Epithelial cell of esophagus (primary cell): ENCODE data around the gene CDH18.

Experiments
- DNase-seq: peaks from one replicate; pipeline ENCODE4 v3.0.0; 2010; ENCODE audit warnings: low read depth
- H3K4me3 ChIP-seq: 2 replicates; pipeline ENCODE4 v1.5.1; 2011; ENCODE audit warnings: mild to moderate bottlenecking, low read length, control low read depth
- CTCF ChIP-seq: IDR thresholded peaks from 2 replicates; pipeline ENCODE4 v1.5.1; 2011; ENCODE audit warnings: low read depth, mild to moderate bottlenecking, low read length, control low read depth, inconsistent platforms; ENCODE audit not compliant: insufficient read depth; ENCODE audit errors: missing control alignments

The CDH18 gene

GRCh38 chr5:19917588-19918122 lies 70.3 kb downstream of the CDH18 start:
- TF ChIP-seq CTCF = no peak
- no peak overlapping the region for H3K4me3 ChIP-seq
- DNase-seq = no peak

GRCh38 chr5:19910136-19910535 lies 77.9 kb downstream of the CDH18 start:
- no peak for TF ChIP-seq CTCF
- H3K4me3 ChIP-seq = no peak overlapping the region
- DNase-seq = no peak

GRCh38 chr5:19904766-19905165 lies 83.2 kb downstream of the CDH18 start:
- no peak for DNase-seq
- no peak for TF ChIP-seq CTCF
- no peak overlapping the region for H3K4me3 ChIP-seq

- no peak for TF ChIP-seq CTCF
- H3K4me3 ChIP-seq = no peak overlapping the region
- peak; percentile 65 for DNase-seq
Measured at GRCh38 chr5:19903611-19904010, 84.4 kb downstream of the CDH18 start.

- H3K4me3 ChIP-seq = no peak overlapping the region
- DNase-seq = peak; percentile 59
- no peak for TF ChIP-seq CTCF
Measured at GRCh38 chr5:19902316-19902934, 85.6 kb downstream of the CDH18 start.

GRCh38 chr5:19900269-19900668 lies 87.7 kb downstream of the CDH18 start:
- no peak overlapping the region for H3K4me3 ChIP-seq
- DNase-seq = no peak
- TF ChIP-seq CTCF = no peak

GRCh38 chr5:19891658-19892057 lies 96.3 kb downstream of the CDH18 start:
- no peak overlapping the region for H3K4me3 ChIP-seq
- DNase-seq = peak; percentile 67
- TF ChIP-seq CTCF = no peak
